ENCODE results near the gene SNX8. TPM values are rescaled to one million over a fixed set of nuclear protein-coding genes. Genes with fewer than 3 reads are reported as not detected.

SNX8 gene, protein sequence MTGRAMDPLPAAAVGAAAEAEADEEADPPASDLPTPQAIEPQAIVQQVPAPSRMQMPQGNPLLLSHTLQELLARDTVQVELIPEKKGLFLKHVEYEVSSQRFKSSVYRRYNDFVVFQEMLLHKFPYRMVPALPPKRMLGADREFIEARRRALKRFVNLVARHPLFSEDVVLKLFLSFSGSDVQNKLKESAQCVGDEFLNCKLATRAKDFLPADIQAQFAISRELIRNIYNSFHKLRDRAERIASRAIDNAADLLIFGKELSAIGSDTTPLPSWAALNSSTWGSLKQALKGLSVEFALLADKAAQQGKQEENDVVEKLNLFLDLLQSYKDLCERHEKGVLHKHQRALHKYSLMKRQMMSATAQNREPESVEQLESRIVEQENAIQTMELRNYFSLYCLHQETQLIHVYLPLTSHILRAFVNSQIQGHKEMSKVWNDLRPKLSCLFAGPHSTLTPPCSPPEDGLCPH
- total RNA-seq: 21.5 and 27.8 TPM in 2 replicates

DNA sequence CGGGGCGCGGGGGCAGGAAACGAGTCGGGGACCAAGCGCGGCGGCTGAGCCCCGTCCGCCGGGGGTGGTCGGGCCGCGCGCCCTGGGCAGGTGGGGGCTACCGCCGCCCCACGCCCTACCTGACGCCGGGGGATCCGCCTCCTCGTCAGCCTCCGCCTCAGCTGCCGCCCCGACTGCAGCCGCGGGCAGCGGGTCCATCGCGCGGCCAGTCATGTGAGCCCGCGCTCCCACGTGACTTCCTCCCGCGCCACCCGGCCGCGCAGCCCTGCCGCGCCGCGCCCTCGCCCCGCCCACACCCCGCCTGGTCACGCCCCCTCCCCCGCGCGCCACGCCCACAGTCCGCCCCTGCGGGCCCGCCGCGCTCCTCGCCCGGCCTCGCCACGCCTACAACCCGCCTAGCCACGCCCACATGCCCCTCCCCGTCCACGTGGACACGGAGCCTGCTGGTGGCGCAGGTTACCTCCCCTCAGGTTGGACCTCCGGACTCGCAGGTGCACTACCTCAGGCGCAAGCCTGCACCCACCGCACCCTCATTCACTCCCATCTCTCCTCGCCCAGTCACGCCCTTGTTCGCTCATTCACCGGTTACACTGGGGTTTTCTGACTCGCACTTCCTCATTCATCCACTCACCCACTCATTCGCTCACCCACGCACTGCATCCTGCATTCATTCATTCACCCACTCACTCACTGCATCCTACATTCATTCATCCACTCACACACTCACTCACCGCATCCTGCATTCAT, at the start of gene SNX8:
Gene SNX8, minus strand, starts transcription at position 233 of the 747 bp plus-strand sequence. Its CDS starts 20 bp downstream, at position 213.

DNA sequence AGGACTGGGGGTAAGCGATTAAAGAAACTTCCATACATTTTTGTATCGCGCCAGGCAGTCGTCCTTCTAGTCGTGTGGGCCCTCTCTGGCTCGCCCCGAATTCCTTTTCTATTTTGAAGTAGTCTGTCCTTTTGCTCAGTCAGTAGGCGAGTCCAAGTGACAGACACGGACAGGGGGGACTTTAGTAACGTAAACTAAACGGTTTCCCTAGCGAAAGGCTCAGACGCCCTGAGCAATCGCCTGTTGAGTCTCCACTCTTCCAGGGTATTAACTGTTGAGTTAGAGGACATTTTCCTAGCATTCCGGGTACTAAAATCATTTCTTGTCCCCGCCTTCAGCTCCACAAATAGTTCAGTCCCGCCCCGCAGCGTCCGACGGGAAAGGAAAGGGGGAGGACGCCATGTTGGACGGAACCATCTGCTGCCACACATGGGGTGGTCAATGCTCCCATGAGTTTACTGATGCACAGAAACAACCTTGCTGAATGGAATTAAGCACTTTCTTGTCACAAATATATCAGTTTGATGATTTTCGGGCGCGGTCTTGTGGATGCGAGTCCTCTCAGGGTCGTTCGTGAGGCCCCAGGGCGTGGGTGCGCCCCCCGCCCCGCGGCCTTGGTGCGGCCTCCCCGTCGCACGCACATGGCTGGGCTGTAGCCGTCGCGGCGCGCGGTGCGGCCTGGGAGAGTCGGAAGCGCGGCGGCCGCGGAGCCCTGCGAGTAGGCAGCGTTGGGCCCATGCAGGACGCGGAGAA, 40.1 kb upstream of the SNX8 start, which contains the start of gene EIF3B:
Gene EIF3B, plus strand, starts transcription at position 642 of the 753 bp plus-strand sequence. Its CDS starts 95 bp downstream, at position 737.

DNA sequence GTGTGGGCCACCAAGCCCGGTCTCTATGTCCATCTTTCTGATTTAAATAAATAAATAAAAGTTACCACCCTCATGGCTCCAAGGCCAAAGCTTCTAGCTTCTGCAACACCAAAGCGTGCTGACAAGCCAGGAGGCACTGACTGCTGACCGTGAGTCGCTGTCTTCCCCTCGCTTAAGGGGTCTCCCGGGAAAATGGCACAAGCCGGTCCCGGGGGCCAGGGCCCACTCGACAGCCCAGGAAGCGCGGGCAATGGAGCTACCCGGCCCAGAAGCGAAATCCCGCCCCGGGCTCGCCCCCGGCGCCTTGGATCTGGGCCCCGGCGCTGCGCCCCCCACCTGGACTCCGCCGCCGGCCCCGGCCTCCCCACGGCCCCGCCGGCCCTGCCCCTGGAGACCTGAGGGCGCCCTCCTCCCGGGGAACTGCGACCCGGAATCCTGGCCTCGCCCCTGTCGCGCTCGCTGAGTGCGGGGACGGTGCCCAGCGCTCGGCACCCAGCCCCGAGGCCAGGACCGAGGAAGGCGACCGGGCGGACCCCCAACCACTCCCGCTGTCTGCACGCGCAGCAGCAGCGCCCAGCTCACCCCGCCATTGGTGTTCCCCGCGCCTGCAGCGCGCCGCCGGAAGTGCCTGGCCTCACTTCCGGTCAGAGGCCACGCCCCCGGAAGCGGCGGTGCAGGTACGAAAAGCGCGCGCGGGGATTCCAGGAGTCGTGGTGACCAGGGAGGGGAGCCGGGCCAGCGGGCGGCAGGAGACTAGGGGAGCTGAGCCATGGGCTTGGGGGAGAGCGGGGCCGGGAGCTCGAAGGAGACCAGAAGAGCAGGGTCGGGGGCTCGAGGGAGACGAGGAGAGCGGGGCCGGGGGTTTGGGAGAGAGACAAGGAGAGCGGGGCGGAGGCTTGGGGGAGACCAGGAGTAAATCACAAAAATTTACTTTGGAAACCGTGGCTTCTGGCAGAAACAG, 72.4 kb downstream of the SNX8 start, which contains the start of the genes MRM2 and NUDT1:
Gene MRM2, minus strand, starts transcription at position 626 of the 961 bp plus-strand sequence. Its CDS starts 36 bp downstream, at position 590.
Gene NUDT1, plus strand, starts transcription at position 647 of the 961 bp plus-strand sequence. CDS start 2,349 bp downstream, outside the sequence.

DNA sequence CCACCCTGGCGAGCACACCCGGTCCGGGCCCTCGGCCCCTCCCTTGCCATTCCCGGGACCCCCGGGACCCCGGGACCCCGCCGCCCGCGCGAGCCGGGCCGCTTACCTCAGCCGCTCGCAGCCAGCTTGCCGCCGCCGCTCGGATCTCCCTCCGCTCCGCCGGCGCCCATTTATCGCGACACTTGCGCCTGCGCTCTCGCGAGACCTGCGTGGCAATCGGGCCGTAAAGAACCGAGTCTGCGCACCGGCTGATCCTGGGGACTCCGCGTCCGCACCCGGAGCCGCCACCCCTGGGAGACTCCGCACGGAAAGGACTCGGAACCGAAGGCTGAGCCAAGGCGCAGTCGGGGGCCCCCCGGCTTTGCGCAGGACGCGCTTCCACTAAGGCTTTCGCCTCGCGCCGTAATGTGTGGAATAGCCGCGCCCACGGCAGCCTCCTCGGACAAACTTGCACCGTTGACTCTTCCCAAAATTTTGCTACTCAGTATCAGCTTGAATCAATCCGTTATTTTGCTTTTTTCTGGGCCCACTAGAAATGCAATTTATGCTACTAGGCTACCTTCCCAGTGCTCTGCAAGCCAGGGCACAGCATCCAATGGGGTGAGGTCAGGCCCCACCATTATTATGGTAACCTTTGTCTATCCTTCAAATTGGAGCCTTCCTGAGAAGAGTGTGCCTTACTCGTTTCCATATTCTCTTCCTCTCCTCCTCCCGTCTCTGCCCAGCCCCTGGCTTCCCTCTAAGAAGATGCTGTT, 81.3 kb downstream of the SNX8 start, which contains the start of gene MAD1L1:
Gene MAD1L1, minus strand, starts transcription at position 180 of the 755 bp plus-strand sequence. CDS start 2,812 bp downstream, outside the sequence.

Other genes with a start within 250 kb of the SNX8 start
- gene MAD1L1, start 81.5 kb downstream of the SNX8 start, total RNA-seq: 47.0 and 54.5 TPM in 2 replicates
- 14.7 and 20.2 TPM in 2 replicates for gene MRM2, start 72.2 kb downstream of the SNX8 start, total RNA-seq
- gene NUDT1, start 72.2 kb downstream of the SNX8 start, total RNA-seq: 25.0 and 63.0 TPM in 2 replicates
- 183 and 189 TPM in 2 replicates for gene EIF3B, start 40.4 kb upstream of the SNX8 start, total RNA-seq
- 6.3 and 9.1 TPM in 2 replicates for gene CHST12, start 89.2 kb upstream of the SNX8 start, total RNA-seq
- not detected in 2 replicates for gene GRIFIN, start 162.0 kb upstream of the SNX8 start, total RNA-seq
- 0.44 and 2.8 TPM in 2 replicates for gene LFNG, start 205.3 kb upstream of the SNX8 start, total RNA-seq
- 31.4 and 53.3 TPM in 2 replicates for gene BRAT1, start 241.1 kb upstream of the SNX8 start, total RNA-seq
- gene IQCE, start 244.5 kb upstream of the SNX8 start, total RNA-seq: 9.0 and 16.9 TPM in 2 replicates

Measured in smooth muscle cell of trachea (primary cell).